ENCODE measurements around the gene CFLAR. TPM values are rescaled to one million over a fixed set of nuclear protein-coding genes. Genes with fewer than 3 reads are reported as not detected.

Gene CFLAR
- polyA plus RNA-seq, 1 donor from 2014 or later: 1.6 TPM

DNA sequence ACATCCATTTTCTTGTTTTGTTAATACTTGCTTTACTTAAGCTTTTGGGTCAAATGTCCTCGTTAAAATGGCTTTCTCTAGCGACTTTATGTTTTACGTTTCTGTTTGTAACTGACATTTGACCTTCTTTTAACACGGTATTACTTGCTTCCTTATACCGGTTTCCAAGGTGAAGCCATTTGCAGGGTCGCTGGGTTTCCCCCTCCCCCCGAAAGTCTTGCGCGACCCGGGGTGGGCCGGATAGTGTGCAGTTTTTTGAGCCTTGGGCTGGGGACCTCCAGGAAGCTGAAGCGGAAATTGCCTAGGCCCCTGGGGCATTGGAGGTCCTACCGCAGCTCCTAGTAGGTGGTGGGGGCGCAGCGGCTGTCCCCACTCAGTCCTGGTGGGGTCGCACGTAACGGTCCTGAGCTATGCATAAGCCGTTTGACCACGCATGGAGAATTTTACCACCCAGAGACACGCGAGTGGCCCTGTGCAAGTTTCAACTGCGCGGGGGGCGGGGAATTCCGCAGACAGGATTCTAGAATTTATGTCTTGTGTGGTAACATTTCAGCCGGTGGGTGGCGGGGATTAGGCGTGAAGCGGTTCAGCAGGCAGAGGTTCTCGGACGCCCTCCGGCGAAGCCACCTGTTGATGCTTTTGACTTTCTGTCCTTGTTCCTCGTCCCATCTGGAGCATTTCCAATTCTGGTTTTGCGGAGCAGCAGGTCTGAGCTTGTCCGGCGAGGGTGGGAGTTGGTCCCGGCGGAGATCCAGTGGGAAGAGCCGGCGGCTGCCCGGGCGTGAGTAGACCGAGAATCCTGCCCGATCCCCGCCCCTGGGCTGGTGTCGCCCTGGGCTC lies 2.4 kb downstream of the CFLAR start:
- no peaks in the 10 kb centered on the region for H3K9me3 ChIP-seq (ENCODE audit: low read length)
- no peak overlapping the region for H2AFZ ChIP-seq (ENCODE audit: low read depth, low read length)
- TF ChIP-seq, protein P1, sequence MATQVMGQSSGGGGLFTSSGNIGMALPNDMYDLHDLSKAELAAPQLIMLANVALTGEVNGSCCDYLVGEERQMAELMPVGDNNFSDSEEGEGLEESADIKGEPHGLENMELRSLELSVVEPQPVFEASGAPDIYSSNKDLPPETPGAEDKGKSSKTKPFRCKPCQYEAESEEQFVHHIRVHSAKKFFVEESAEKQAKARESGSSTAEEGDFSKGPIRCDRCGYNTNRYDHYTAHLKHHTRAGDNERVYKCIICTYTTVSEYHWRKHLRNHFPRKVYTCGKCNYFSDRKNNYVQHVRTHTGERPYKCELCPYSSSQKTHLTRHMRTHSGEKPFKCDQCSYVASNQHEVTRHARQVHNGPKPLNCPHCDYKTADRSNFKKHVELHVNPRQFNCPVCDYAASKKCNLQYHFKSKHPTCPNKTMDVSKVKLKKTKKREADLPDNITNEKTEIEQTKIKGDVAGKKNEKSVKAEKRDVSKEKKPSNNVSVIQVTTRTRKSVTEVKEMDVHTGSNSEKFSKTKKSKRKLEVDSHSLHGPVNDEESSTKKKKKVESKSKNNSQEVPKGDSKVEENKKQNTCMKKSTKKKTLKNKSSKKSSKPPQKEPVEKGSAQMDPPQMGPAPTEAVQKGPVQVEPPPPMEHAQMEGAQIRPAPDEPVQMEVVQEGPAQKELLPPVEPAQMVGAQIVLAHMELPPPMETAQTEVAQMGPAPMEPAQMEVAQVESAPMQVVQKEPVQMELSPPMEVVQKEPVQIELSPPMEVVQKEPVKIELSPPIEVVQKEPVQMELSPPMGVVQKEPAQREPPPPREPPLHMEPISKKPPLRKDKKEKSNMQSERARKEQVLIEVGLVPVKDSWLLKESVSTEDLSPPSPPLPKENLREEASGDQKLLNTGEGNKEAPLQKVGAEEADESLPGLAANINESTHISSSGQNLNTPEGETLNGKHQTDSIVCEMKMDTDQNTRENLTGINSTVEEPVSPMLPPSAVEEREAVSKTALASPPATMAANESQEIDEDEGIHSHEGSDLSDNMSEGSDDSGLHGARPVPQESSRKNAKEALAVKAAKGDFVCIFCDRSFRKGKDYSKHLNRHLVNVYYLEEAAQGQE (IDR thresholded peaks at IDR 0.05; ENCODE audit: borderline replicate concordance): no peak
- TF ChIP-seq EP300 (conservative IDR thresholded peaks at IDR 0.05; ENCODE audit: poor library complexity, severe bottlenecking) (no peak), RAD21 (conservative IDR thresholded peaks at IDR 0.05) (no peak), MXI1 (conservative IDR thresholded peaks at IDR 0.05; ENCODE audit: poor library complexity, severe bottlenecking) (no peak), POLR2AphosphoS5 (IDR thresholded peaks at IDR 0.05) (no peak), SMC3 (conservative IDR thresholded peaks at IDR 0.05; ENCODE audit: poor library complexity) (no peak), EZH2 (IDR thresholded peaks at IDR 0.05; ENCODE audit: borderline replicate concordance, insufficient read depth, low read length, poor library complexity, severe bottlenecking) (no peak), TAF1 (IDR thresholded peaks at IDR 0.05; ENCODE audit: low read depth) (no peak)
- TF ChIP-seq, protein P2, sequence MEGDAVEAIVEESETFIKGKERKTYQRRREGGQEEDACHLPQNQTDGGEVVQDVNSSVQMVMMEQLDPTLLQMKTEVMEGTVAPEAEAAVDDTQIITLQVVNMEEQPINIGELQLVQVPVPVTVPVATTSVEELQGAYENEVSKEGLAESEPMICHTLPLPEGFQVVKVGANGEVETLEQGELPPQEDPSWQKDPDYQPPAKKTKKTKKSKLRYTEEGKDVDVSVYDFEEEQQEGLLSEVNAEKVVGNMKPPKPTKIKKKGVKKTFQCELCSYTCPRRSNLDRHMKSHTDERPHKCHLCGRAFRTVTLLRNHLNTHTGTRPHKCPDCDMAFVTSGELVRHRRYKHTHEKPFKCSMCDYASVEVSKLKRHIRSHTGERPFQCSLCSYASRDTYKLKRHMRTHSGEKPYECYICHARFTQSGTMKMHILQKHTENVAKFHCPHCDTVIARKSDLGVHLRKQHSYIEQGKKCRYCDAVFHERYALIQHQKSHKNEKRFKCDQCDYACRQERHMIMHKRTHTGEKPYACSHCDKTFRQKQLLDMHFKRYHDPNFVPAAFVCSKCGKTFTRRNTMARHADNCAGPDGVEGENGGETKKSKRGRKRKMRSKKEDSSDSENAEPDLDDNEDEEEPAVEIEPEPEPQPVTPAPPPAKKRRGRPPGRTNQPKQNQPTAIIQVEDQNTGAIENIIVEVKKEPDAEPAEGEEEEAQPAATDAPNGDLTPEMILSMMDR (IDR thresholded peaks at IDR 0.05; ENCODE audit: poor library complexity, severe bottlenecking): no peak
- H3K36me3 ChIP-seq (ENCODE audit: insufficient read depth, low read length): no peaks in the 10 kb centered on the region
- no peaks in the 10 kb centered on the region for H3K9me2 ChIP-seq (ENCODE audit: insufficient read depth, low read length)
- no peaks in the 10 kb centered on the region for H3F3A ChIP-seq (ENCODE audit: insufficient read depth, low read length, poor library complexity, severe bottlenecking)
- H4K20me1 ChIP-seq (ENCODE audit: insufficient read depth): no peaks in the 10 kb centered on the region
- H3K4me2 ChIP-seq (ENCODE audit: low read length): no peak overlapping the region
- H3K4me3 ChIP-seq (ENCODE audit: low read length): no peak overlapping the region
- H3K9ac ChIP-seq (ENCODE audit: low read length): no peak overlapping the region
- H3K27ac ChIP-seq (ENCODE audit: low read length): no peak overlapping the region
- peaks cover 10% of the 10 kb centered on the region for H3K27me3 ChIP-seq (ENCODE audit: insufficient read depth, low read depth, low read length)
- no peaks in the 10 kb centered on the region for H3K79me2 ChIP-seq (replicated peaks; ENCODE audit: insufficient read depth, low read length)

DNA sequence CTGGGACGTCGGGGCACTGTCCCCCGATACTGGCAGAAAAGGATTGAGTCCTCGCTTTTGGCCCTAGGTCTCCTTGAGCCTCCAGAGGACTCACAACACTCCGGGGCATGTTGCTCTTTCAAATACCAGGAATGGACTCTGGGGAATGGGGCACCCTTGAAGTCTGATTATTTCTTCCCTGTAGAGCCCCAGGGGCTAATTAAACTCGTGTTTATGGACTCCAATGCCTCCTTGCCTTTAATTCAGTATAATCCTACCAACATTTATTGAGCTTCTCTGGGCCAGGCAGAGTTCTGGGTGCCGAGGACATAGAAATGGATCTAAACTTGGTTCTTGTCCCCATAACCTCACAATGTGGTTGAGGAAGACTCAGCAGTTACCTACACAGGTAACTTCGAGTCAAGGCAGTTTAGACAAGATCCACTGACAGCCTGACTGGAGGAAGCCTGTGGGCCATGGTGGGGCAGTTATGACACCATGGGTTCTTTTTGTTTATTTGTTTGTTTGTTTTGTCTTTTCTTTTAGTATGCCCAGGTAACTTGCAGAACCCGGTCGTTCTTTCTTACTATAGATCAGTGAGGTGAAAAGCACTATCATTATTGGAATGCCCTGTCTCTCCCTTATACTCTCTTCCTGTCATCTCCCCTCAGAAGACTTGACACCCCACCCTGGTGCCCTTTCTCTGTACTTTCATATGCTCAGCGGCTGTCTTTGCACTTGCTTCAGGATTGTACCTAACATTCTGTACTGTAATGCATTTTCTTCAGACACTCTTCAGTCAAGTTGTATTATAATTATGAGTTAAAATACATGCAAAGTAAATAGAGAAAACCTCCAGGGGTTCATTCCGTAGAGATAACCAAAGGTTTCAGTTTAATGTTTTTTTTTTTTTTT lies 3.2 kb downstream of the CFLAR start:
- H3K9me2 ChIP-seq (ENCODE audit: insufficient read depth, low read length): no peaks in the 10 kb centered on the region
- no peaks in the 10 kb centered on the region for H4K20me1 ChIP-seq (ENCODE audit: insufficient read depth)
- H3K36me3 ChIP-seq (ENCODE audit: insufficient read depth, low read length): no peaks in the 10 kb centered on the region
- peaks cover 10% of the 10 kb centered on the region for H3K27me3 ChIP-seq (ENCODE audit: insufficient read depth, low read depth, low read length)
- H3F3A ChIP-seq (ENCODE audit: insufficient read depth, low read length, poor library complexity, severe bottlenecking): no peaks in the 10 kb centered on the region
- H3K4me3 ChIP-seq (ENCODE audit: low read length): no peak overlapping the region
- no peak overlapping the region for H3K4me2 ChIP-seq (ENCODE audit: low read length)
- H2AFZ ChIP-seq (ENCODE audit: low read depth, low read length): no peak overlapping the region
- H3K9ac ChIP-seq (ENCODE audit: low read length): no peak overlapping the region
- H3K79me2 ChIP-seq (replicated peaks; ENCODE audit: insufficient read depth, low read length): no peaks in the 10 kb centered on the region
- TF ChIP-seq EP300 (conservative IDR thresholded peaks at IDR 0.05; ENCODE audit: poor library complexity, severe bottlenecking): no peak
- TF ChIP-seq TAF1 (IDR thresholded peaks at IDR 0.05; ENCODE audit: low read depth): no peak
- TF ChIP-seq MXI1 (conservative IDR thresholded peaks at IDR 0.05; ENCODE audit: poor library complexity, severe bottlenecking): no peak
- no peak for TF ChIP-seq SMC3 (conservative IDR thresholded peaks at IDR 0.05; ENCODE audit: poor library complexity)
- TF ChIP-seq EZH2 (IDR thresholded peaks at IDR 0.05; ENCODE audit: borderline replicate concordance, insufficient read depth, low read length, poor library complexity, severe bottlenecking): no peak
- TF ChIP-seq, protein P1 (IDR thresholded peaks at IDR 0.05; ENCODE audit: borderline replicate concordance): no peak
- no peak for TF ChIP-seq POLR2AphosphoS5 (IDR thresholded peaks at IDR 0.05)
- TF ChIP-seq RAD21 (conservative IDR thresholded peaks at IDR 0.05): no peak
- TF ChIP-seq, protein P2 (IDR thresholded peaks at IDR 0.05; ENCODE audit: poor library complexity, severe bottlenecking): no peak
- H3K27ac ChIP-seq (ENCODE audit: low read length): no peak overlapping the region
- no peaks in the 10 kb centered on the region for H3K9me3 ChIP-seq (ENCODE audit: low read length)

All from neural cell (in vitro differentiated cells).